Spinal cord (tissue), 10 donors: ENCODE results near the gene LSAMP. TPM values are rescaled to one million over a fixed set of nuclear protein-coding genes. Genes with fewer than 3 reads are reported as not detected.

ENCODE experiments used
- DNase-seq, 6 donors: peaks; one replicate each; pipeline versions ENCODE4 v3.0.0 to v3.0.0-alpha.2; 2013 to 2015; ENCODE audit warnings: low spot score in 6 of 6, low read depth in 4 of 6
- H3K27ac ChIP-seq: one replicate; pipeline ENCODE4 v1.5.1; 2013; ENCODE audit warnings: low read depth, low read length, control low read depth
- H3K27me3 ChIP-seq: one replicate; pipeline ENCODE4 v1.6.1; 2013; ENCODE audit warnings: low read length; ENCODE audit not compliant: control insufficient read depth, insufficient read depth
- H3K36me3 ChIP-seq: one replicate; pipeline ENCODE4 v1.6.1; 2013; ENCODE audit warnings: low read length; ENCODE audit not compliant: control insufficient read depth, insufficient read depth
- H3K4me1 ChIP-seq: one replicate; pipeline ENCODE4 v1.6.1; 2013; ENCODE audit warnings: low read length; ENCODE audit not compliant: control insufficient read depth, insufficient read depth
- H3K4me3 ChIP-seq: one replicate; pipeline ENCODE4 v1.5.1; 2013; ENCODE audit warnings: low read depth, low read length, control low read depth
- H3K9me3 ChIP-seq: one replicate; pipeline ENCODE4 v1.6.1; 2013; ENCODE audit warnings: low read length; ENCODE audit not compliant: control insufficient read depth, insufficient read depth
- WGBS: methylation state at CpG from one replicate; pipeline ENCODE4 v1.1.5; 2013; ENCODE audit warnings: missing lambda C conversion rate; ENCODE audit not compliant: insufficient coverage; 5-methylcytosine and 5-hydroxymethylcytosine counted together
- polyA plus RNA-seq, 2 donors: library from polyadenylated mRNA; unstranded; fragments of 120-200 nt; gene quantifications; one replicate each; pipeline ENCODE4 v1.2.1, GENCODE V29; 2013; ENCODE audit not compliant: insufficient read length in 2 of 2
- total RNA-seq, 2 donors: library from RNA; depleted of rRNA in 1 of 2; stranded (reverse); fragments of 120-200 nt in 1 of 2; fragments of >200 nt in 1 of 2; gene quantifications; one replicate each; pipeline versions ENCODE4 v1.2.3 to v1.2.4, GENCODE V29; 2013 to 2014
- donor health status: healthy.

The LSAMP gene
- total and polyA plus RNA-seq, 4 donors, result 69.4 to 174 (median 108) TPM

GRCh38 chr3:116148881-116149851, 296.1 kb downstream of the LSAMP start:
- no peaks in the 10 kb centered on the region for H3K4me1 ChIP-seq
- H3K27me3 ChIP-seq, result no peaks in the 10 kb centered on the region
- DNase-seq, result peak in 2 of 6 donors; percentile 37 to 44
- H3K4me3 ChIP-seq, result no peak overlapping the region
- H3K27ac ChIP-seq, result no peak overlapping the region
- WGBS, result 0% methylated on average over 1 of the region's 7 CpGs
- no peaks in the 10 kb centered on the region for H3K36me3 ChIP-seq
- peaks cover 15% of the 10 kb centered on the region for H3K9me3 ChIP-seq

- Histone ChIP-seq H3K4me3 (no peak overlapping the region), H3K4me1 (no peaks in the 10 kb centered on the region), H3K36me3 (no peaks in the 10 kb centered on the region), H3K9me3 (peaks cover 15% of the 10 kb centered on the region), H3K27me3 (no peaks in the 10 kb centered on the region), H3K27ac (no peak overlapping the region)
- no peak for DNase-seq
- no CpG with 5 or more reads among the region's 1 CpG for WGBS
Measured at GRCh38 chr3:116145613-116146012, 299.7 kb downstream of the LSAMP start.

- H3K4me1 ChIP-seq, result no peaks in the 10 kb centered on the region
- WGBS, result no CpG with 5 or more reads among the region's 4 CpGs
- no peak overlapping the region for H3K4me3 ChIP-seq
- no peak for DNase-seq
- peaks cover 15% of the 10 kb centered on the region for H3K9me3 ChIP-seq
- no peaks in the 10 kb centered on the region for H3K27me3 ChIP-seq
- H3K27ac ChIP-seq, result no peak overlapping the region
- no peaks in the 10 kb centered on the region for H3K36me3 ChIP-seq
Measured at GRCh38 chr3:116141724-116142123, 303.6 kb downstream of the LSAMP start.

DNA sequence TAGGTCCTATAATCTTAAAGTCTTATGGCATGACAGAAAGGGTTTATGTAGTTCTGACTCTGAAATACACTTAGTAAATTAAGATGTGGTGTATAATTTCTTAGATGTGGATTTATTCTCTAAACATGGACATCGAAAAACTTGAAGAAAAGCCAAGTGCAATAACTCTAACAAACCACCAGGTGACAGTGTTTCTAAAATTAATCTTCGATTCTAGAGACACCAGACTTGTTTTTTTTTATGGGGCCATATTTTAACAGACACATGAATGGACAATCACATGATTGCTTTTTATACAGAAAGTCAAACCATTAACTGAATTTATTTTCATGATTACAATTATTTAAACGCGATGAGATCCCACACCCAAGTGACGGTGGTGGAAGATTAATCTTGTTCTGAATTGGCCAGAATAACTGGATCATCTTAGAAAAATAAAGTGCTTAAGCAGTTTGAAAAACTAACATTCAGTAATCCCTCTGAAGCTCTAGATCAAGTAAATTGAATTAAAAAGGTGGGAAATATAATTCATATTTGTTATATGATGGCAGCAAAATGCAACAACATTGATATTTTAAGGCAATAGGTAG, 305.1 kb downstream of the LSAMP start:
- Histone ChIP-seq H3K36me3 (no peaks in the 10 kb centered on the region), H3K4me1 (no peaks in the 10 kb centered on the region), H3K27ac (no peak overlapping the region), H3K27me3 (no peaks in the 10 kb centered on the region), H3K4me3 (no peak overlapping the region), H3K9me3 (peaks cover 3% of the 10 kb centered on the region)
- no CpG with 5 or more reads among the region's 5 CpGs for WGBS
- DNase-seq, result peak in 2 of 6 donors; percentile 47 to 62

DNA sequence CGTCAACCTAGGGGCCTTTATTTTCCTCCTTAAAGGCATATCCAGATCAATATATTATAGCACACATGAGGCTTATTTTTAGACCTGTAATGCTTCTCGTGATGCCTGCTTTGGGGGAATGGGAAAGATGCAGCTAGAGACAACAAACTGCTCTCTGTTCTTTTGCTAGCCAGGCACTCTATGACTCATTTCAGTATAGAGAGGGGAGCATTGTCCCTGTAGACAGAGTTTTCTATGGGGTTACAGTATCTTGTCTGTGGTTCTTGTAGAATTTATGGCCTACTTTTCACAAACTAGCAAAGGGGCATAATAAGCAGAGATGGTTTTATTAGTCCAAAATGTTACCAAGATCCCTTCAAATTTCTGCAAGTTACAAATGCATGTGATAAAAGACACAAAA, 305.6 kb downstream of the LSAMP start:
- no peaks in the 10 kb centered on the region for H3K27me3 ChIP-seq
- WGBS, result 20% methylated on average over 1 of the region's 2 CpGs
- peak in 2 of 6 donors; percentile 49 to 64 for DNase-seq
- H3K4me3 ChIP-seq, result no peak overlapping the region
- H3K36me3 ChIP-seq, result no peaks in the 10 kb centered on the region
- H3K4me1 ChIP-seq, result no peaks in the 10 kb centered on the region
- H3K27ac ChIP-seq, result peak overlapping the region; percentile 36
- H3K9me3 ChIP-seq, result no peaks in the 10 kb centered on the region

- WGBS, result 0% methylated on average over 1 of the region's 4 CpGs
Measured at GRCh38 chr3:116135457-116136085, 309.7 kb downstream of the LSAMP start.

GRCh38 chr3:116129187-116129946, 315.9 kb downstream of the LSAMP start:
- Histone ChIP-seq H3K36me3 (no peaks in the 10 kb centered on the region), H3K9me3 (no peaks in the 10 kb centered on the region), H3K27ac (no peak overlapping the region), H3K4me1 (no peaks in the 10 kb centered on the region), H3K4me3 (no peak overlapping the region), H3K27me3 (no peaks in the 10 kb centered on the region)
- DNase-seq, result no peak
- WGBS, result 73% methylated on average over 2 of the region's 5 CpGs

More at GRCh38 chr3:116135457-116136085, 309.7 kb downstream of the LSAMP start:
- H3K4me1 ChIP-seq, result no peaks in the 10 kb centered on the region
- no peaks in the 10 kb centered on the region for H3K27me3 ChIP-seq
- H3K36me3 ChIP-seq, result no peaks in the 10 kb centered on the region
- H3K4me3 ChIP-seq, result no peak overlapping the region
- H3K27ac ChIP-seq, result no peak overlapping the region
- DNase-seq, result peak in 3 of 6 donors; percentile 44 to 84 (median 81)
- H3K9me3 ChIP-seq, result no peaks in the 10 kb centered on the region

GRCh38 chr3:116127464-116127863, 317.8 kb downstream of the LSAMP start:
- Histone ChIP-seq H3K36me3 (no peaks in the 10 kb centered on the region), H3K27me3 (no peaks in the 10 kb centered on the region), H3K4me3 (no peak overlapping the region), H3K27ac (no peak overlapping the region), H3K4me1 (no peaks in the 10 kb centered on the region), H3K9me3 (no peaks in the 10 kb centered on the region)
- no CpG with 5 or more reads among the region's 2 CpGs for WGBS
- DNase-seq, result no peak

- H3K4me1 ChIP-seq, result no peaks in the 10 kb centered on the region
- no peaks in the 10 kb centered on the region for H3K27me3 ChIP-seq
Measured at GRCh38 chr3:116124166-116124565, 321.1 kb downstream of the LSAMP start.

More at GRCh38 chr3:116124166-116124565, 321.1 kb downstream of the LSAMP start:
- Histone ChIP-seq H3K27ac (no peak overlapping the region), H3K36me3 (no peaks in the 10 kb centered on the region), H3K9me3 (no peaks in the 10 kb centered on the region), H3K4me3 (no peak overlapping the region)
- no peak for DNase-seq
